ENCODE data around the gene IQCH.

IQCH gene

DNA sequence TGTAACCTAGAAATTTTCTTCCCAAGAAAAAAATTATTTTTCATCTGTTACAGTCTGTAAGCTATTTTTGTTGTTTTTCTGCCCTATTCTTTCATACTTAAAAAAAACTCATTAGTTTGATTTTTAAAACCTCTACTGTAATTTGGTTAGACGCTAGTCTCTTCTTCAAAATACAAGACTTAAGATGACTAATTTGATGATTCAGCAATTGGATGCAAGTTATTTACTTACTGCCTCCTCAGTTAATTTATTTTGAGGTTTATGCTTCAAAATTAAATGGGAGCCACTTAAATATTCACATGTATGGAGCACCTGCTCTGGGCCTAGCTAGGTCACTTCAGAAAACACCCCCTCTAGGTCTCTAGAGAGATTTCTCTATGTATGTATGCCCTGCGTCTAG is 132.4 kb downstream of the IQCH start:
- DNase-seq (ENCODE audit: low read depth in 2 of 3, low spot score in 2 of 3): no peak

DNA sequence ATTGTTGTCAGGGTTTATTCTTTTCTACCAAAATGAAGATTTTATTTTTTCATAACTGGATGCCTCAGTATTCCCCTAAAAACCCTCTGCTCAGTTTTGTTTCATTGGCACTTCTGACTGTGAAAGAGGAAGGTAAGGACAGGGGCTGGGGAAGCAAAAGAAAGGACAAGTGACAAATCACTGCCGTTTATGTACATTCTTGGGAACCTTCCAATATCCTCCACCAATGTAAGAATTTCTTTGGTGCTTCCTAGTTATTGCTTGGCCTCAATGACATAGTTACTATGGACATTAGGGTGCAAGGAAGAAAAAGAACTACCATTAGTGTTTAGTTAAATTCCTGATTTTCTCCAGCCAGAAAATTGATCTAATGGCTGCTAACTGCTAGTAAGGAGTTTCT is 135.4 kb downstream of the IQCH start:
- DNase-seq (ENCODE audit: low read depth in 2 of 3, low spot score in 2 of 3): no peak

DNA sequence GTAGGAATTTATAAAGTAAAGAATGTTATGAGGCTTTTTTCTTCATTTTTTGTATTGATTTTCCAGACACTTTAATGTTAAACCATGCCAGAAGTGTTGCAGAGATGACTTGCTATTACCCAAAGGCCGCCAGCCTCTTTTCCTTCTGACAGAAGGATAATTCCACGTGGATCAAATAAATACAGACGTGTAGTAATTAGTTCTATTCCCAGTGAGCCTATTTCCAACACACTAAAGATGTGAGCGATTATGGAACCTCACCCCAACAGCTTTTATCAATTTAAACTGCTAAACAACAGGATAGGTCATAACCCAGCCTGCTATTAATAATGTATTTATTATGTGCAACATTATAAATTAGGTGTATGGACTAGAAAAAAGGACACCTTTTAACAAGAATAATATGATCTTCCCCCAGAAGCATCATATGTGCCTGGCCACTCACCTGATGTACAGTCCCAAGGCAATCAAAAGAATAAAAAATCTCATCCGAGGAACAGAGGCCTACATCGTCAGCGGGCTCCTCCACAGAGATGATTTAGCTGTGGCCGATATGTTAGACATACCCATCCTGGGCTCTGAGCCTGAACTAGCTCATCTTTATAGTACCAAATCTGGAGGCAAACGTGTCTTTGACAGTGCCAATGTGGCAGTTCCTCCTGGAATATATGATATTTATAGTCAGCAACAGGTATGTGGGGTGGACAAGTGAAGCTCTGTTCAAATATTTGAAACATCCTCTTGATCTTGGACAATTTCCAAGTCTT is 140.5 kb downstream of the IQCH start:
- no peak for DNase-seq (ENCODE audit: low read depth in 2 of 3, low spot score in 2 of 3)

DNA sequence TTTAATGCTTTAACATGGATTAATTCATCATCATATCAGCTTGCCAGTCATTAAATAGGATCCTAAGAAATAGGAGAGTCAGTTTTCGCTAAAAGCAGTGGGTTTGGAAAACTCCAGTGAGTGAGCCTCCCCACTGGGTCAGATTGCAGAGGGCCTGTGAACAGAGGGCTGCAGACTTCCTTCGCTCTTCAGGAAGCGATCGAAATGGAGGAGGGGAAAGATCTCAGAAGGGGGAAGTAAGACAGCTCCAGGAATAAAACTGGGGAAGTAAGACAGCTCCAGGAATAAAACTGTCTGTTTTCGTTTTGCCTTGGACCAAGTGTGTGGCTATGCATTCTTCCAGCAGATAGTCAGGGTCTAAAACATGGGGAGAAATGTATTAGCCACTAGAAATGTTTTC is 141.5 kb downstream of the IQCH start:
- DNase-seq (ENCODE audit: low read depth in 2 of 3, low spot score in 2 of 3): no peak

DNA sequence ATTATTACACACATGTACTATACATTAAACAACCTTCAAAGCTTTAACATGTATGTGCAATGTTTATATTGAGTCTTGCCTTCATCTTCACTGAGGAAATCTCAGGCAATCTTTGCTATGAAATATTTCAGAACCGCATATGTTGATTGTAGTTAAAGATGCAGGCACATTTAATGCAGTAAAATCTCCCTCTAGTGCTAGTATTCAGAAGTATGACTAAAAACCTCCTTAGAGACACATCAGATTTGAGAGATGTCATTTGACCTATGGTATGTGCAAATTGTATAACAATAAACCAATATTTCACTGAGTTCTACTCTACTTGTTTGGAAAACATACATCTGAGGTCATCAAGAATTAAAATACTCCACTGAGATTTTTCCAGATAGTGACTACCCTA is 142.6 kb downstream of the IQCH start:
- DNase-seq (ENCODE audit: low read depth in 2 of 3, low spot score in 2 of 3): no peak

DNA sequence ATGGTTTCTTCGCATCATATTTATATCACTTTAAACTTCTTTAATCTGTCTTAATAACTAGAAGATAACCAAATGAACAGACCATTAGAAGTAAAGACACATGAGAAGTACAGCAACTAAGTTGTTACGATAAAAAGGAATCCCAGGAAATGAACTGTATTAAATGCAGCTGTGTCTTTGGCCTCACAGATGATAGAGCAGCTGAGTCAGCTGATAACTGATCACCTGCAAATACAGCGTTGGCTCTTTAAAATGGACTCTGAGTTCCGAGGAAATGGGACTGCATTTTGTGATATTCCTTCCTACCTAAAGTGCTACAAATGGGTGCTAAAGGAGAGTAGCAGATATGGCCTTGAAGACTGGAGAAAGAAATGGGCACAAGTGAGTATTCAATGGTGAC is 145.3 kb downstream of the IQCH start:
- DNase-seq (ENCODE audit: low read depth in 2 of 3, low spot score in 2 of 3): no peak

DNA sequence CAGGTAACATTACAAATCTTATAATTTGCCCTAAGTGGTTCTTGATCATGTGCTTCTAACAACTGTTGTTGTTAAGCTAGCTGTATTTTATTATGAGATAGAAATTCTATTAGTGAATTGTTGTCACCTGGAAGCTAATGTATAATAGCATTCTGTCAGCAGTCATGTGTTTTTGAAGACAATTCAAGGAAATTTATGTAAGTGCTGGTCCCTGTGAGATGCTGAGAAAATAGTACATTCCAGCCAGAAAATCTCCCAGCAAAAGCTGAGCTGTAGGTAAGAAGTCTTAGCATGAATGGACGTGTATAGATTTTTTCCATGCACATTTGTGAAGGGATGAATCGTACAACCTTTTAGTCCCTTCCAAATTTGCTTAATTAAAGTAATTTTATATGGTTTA is 146.3 kb downstream of the IQCH start:
- no peak for DNase-seq (ENCODE audit: low read depth in 2 of 3, low spot score in 2 of 3)

DNA sequence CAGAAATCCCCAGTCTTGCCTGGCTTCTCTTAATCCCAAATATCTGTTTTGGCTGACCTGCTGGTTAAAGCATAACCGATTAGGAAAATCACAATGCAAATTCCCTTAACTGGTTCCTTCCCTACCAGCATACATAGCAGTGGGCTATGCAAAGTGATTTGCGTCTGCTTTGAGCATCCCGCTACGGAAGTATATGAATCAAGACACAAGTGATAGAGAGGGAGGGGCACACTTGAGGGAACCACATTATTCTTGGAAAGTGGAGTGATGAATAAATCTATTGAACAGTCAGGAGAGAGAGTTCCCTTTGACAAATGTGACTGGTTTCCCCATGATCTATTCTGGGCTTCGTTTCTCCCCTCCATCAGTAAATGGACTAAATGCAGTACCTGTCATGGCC is 146.8 kb downstream of the IQCH start:
- DNase-seq (ENCODE audit: low read depth in 2 of 3, low spot score in 2 of 3): no peak

DNA sequence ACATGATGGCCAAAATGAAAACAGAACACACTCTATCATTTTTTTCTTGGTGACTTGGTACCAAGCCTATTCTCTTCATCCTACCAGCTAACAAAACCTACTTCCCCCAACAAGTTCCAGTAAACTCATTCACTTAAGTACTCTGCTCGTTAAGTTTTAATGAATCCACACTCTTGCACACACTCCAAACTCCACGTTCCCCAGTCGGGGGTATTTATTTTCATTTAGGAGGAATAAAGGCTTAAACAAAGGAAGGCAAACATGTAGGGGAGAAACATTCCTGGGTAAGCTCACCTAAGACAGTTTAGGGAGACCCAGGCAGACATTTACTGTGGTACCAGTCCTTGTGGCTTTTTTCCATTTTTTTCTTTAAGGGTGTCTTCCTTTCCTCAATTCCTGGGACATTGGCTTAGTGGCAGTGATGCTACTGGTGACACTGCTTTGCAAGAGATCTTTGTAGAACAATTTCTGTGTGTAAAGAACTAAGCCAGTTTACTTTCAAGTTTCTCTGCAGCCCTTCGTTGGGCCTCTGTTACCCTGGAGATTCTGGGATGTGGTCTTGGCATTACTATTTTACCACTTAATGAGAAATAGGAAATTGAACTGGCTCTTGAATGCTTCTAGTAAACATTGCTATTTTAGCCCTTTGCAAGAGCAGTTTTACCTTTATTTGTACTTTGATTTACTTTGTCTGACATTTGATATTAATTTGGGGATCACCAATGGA is 149.0 kb downstream of the IQCH start:
- DNase-seq (ENCODE audit: low read depth in 2 of 3, low spot score in 2 of 3): no peak

DNA sequence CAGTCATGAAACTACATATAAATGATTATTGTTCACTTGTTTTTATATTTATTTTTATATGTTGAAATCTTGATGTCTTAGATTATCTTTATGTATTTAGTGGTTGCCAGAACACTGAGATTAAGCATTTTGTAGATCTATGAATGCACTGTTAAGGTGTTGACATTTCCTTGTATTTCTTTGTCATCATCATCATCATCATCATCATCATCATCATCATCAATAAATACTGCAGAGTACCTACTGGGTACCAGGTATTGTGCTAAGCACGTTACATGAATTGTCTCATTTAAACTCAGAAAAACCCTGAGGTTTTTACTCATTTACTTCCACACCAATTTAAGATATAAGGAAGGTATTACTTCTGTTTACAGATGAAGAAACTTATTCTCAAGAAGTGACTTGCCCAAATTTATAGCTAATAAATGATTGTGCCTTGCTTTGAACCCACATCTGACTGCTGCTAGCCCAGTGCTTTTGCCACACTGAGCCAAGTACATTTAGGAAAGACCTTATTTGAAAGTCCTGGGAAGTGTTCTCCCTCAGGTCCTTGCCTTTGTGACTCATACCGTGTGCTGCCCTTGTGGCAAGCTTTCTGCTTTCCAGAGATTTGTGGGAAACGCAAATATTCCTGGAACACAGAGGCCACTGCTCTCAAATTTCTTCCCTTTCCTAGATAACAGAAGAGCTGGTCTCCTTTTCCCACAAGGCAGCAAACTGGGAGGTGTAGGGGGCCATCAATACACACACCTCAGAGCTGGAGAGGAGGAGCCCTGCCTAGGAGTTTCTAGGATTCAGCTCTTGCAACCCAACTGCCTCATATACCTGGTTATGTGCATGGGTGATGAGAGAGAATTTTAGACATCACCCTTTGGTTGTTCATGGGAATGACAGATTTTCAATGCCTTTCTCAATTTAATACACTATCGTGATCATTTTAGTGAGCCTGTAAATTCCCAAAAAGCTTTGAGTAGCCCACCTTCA is 150.9 kb downstream of the IQCH start:
- no peak for DNase-seq (ENCODE audit: low read depth in 2 of 3, low spot score in 2 of 3)

DNA sequence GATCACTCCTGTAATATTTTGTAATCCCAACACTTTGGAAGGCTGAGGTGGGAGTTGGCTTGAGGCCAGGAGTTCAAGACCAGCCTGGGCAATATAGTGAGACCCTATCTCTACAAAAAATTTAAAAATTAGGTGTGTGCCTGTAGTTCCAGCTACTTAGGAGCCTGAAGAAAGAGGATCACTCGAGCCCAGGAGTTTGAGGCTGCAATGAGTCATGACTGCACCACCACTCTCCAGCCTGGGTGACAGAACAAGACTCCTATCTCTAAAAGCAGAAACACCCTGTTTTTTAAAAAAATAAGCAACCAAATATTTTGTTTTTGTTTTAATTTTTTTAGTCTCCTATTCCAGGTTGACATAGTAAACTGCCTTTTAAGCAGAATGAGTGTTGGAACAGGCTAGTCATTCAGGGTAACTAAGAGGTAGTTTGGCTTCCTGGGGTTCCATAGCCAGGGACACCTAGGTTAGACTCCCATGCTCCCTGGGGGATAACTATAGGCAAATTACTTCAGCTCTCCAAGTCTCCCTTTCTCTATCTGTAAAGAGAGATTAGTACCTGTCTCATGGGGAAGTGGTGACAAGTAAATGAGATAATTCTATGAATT is 151.8 kb downstream of the IQCH start:
- DNase-seq (ENCODE audit: low read depth in 2 of 3, low spot score in 2 of 3): no peak

DNA sequence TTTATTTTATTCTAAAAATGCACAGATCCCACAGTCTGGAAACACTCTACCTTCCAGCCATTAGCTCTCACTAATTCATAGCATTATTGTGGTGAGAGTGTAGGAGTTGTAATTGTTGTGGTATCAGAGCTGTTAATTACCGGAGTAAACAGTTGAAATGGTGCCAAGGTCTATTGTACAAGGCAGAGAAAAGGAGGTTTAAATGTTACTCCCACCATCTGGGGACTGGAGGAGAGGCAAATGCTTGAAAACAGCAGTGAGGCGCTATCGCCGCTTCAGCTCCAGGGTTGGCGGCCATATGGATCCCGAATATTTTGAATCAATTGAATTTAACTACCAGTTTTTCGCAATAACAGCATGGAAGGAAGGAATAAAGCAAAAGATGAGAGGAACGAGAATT is 153.2 kb downstream of the IQCH start:
- no peak for DNase-seq (ENCODE audit: low read depth in 2 of 3, low spot score in 2 of 3)

DNA sequence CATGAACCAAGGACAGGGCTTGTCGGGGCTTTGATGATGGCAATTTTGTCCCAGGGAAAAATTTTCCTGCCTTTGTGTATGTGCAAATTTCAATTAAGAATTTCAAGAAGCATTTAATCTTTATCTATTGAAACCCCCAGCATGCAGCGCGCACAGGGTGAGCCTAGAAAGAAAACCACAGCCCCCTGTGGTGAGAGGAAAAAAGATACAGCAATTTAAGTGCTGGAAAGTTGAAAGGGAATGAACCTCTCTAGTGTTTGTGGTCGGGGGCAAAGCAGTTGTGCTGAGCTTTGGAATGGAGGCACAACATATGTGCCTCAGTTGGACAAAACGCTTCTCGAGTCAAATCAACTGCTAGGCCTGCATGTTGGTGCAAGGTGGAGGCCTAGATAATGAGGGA is 154.6 kb downstream of the IQCH start:
- no peak for DNase-seq (ENCODE audit: low read depth in 2 of 3, low spot score in 2 of 3)

DNA sequence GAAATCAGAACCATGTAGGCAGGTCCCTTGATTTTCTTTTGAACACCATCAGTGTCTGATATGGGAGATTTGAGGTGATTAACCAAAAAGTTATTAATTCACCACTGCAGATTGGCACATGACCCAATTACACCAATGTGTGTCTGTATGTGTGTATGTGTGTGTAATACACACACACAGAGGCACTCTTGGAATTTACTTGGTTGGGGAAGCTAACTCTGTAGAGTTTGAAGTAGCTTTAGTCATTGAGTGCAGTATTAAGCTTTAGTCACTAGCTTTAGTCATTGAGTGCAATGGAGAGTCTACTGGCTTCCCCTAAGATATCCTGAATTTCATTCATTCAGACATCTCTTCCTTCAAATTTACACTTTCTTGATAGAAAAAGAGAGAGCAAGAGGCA is 156.9 kb downstream of the IQCH start:
- DNase-seq (ENCODE audit: low read depth in 2 of 3, low spot score in 2 of 3): no peak

DNA sequence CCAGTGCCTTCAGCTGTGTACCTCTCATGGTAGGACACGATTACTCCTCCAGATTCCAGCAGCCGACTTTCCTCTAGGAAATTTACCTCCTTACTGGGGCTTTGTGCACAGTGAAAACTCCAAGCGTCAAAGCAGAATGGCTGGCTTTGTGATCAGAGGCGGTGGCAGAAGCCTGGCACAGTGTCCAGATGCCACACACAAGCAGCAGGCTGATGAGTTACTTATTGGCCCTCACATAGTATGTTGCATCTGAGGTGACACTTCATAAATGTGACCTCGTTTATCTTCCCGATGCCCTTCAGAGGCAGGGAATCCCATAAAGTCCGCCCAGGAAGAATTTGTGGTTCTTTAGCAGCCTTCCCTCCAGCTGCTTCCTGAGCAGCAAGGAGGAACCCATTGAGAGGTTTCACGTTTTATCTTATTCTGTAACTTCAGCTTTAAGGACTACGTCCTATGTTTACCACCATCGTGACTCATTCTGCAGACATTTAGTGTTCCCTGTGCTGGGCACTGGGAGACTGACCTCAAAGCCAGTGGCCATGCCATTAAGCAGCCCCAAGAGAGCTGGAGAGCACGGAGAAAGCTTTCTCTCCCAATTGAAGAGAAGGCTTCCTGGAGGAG is 159.3 kb downstream of the IQCH start:
- no peak for DNase-seq (ENCODE audit: low read depth in 2 of 3, low spot score in 2 of 3)

DNA sequence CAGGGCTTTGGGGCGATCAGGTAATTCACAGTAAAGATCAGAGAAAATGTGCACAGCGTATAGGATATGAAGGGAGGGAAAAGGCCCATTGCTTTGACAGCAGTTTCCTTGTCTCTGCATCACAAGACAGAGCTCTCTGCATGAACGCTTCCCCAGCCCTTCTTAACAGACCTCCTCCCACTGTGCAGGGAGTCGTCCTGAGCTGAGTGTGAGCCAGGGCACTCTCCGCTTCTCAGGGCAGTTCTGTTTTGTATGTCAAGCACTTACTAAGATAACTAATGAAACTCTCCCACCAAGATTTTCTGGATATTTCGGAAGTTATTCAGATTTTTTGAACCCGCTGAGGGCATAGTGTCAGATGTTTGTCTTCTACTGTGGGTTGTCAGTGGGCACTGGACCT is 160.6 kb downstream of the IQCH start:
- no peak for DNase-seq (ENCODE audit: low read depth in 2 of 3, low spot score in 2 of 3)

DNA sequence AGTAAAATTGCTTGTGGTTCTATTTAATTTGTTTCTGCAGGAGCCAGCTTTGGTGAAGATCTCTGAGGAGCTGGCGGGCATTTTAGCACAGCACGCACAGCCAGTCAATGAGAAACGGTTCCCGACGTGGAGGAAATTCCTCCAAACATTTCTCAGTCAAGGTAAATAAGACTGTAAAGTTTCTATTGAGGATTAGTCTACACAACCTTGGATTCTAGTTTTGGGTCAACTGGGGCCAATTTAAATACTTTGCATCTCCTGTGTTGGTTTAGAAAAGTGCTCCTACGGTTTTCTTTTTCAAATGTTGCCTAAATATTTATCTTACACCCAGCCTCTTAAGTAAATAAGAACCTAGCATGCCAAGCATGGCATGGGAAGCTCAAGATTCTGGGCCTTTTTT is 162.3 kb downstream of the IQCH start:
- DNase-seq (ENCODE audit: low read depth in 2 of 3, low spot score in 2 of 3): no peak

DNA sequence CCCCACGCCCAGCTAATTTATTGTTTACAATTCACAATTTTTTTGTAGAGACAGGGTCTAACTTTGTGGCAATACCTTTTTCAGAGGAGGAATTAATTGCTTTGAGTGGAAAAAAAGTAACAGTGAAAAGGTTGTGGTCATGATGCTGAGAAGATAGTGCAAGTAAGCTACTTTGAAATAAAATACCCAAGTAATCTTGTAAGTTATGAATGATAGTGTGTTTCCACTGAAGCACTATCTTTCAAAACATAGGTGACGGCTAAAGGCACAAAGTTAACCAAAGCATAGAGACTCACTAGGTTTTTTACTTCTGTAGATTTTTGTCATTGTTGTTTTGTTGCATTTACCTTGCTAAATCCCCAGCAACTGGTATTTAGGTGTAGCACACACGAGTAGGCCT is 165.1 kb downstream of the IQCH start:
- DNase-seq (ENCODE audit: low read depth in 2 of 3, low spot score in 2 of 3): no peak

DNA sequence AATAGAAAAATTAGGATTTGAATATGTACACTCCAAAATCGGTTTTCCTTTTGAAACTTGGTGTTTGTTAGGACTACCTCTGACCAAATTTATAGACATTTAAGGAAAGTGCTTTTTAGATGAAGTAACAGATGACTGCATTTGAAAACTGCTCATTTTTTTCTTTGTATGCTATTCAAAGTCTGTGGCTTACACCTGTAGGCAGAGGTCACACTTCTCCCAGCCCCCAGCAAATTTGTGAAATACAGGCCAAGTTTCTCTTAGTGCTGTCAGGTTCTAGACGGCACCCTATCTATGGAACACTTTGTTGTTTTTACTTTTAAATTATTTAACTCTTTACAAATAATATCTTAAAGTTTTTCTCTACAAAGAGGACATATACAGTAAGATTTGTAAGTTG is 165.6 kb downstream of the IQCH start:
- no peak for DNase-seq (ENCODE audit: low read depth in 2 of 3, low spot score in 2 of 3)

DNA sequence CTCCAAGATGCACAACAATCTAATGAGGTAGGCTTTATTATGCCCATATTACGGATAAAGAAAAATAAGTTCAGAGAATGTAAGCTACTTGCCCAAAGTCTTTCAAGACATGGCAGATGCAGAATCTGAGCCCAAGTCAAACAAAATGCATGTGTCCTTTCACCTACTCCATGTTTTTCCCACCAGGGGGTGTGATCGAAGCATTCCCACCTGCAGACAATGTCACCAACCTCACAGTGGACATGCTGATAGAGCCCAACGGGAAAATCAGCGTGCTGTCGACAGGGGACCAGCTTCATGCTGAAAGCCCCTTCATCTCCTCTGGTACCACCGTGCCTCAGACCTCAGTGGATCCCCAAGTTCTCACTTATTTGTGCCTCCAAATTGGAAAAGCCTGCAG is 166.5 kb downstream of the IQCH start:
- no peak for DNase-seq (ENCODE audit: low read depth in 2 of 3, low spot score in 2 of 3)

DNA sequence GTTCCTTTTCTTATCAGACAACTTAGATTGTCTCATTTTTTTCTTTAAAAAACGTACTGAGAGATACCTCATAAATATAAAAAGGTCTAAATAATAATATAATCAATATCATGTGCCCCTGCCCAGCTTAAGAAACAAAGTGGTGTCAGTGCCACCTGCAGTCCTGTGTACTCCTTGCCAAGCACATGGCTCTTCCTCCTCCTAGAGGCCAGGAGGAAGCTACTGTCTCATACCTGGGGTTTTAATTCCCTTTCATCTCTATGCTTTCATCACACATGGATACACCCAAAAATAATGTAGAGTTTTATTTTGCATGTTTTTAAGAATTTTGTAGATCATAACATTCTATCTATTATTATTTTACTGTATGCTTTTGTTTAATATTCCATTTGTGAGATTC is 167.7 kb downstream of the IQCH start:
- DNase-seq (ENCODE audit: low read depth in 2 of 3, low spot score in 2 of 3): no peak
